GM10847 (cell line): Measurements from ENCODE around the gene CRY1.

Experiments
- POLR2A ChIP-seq: IDR thresholded peaks from 2 replicates; pipeline ENCODE4 v1.6.1; 2011; ENCODE audit not compliant: insufficient read length; ENCODE audit errors: extremely low read depth

The CRY1 gene

DNA sequence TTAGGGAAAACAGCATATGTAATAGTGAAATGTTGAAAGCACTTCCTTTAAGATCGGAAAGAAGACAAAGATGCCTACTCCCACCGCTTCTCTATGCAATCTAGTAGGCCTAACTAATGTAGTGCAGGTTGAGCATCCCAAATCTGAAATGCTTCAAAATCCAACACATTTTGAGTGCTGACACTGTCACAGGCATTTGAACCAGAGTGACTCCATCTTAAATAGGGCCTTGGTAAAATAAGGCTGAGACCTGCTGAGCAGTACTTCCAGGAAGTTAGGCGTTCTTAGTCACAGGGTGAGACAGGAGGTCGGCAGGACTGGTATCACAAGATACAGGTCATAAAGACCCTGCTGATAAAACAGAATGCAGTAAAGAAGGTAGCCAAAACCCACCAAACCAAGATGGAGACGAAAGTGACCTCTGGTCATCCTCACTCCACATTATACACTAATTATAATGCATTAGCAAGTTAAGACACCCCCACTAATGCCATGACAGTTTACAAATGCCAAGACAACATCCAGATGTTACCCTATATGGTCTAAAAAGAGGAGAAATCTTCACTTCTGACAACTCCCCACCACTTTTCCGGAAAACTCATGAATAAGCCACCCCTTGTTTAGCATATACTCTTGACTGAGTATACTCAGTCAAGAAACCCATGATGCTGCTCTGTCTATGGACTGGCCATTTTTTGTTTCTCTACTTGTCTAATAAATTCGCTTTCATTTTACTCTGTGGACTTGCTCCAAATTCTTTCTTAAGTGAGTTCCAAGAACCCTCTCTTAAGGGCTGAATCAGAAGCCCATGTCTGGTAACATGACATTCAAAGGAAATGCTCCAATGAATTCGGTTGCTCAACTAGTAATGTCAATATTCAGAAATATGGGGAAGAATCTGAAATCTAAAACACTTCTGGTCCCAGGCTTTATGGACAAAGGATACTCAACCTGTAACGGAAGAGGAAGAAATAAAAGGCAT lies 59.3 kb downstream of the CRY1 start:
- no peak for TF ChIP-seq POLR2A

- TF ChIP-seq POLR2A = no peak
Measured at GRCh38 chr12:107032266-107032665, 61.1 kb downstream of the CRY1 start.

- no peak for TF ChIP-seq POLR2A
Measured at GRCh38 chr12:107031061-107031460, 62.3 kb downstream of the CRY1 start.

GRCh38 chr12:107029081-107029480 lies 64.3 kb downstream of the CRY1 start:
- no peak for TF ChIP-seq POLR2A

DNA sequence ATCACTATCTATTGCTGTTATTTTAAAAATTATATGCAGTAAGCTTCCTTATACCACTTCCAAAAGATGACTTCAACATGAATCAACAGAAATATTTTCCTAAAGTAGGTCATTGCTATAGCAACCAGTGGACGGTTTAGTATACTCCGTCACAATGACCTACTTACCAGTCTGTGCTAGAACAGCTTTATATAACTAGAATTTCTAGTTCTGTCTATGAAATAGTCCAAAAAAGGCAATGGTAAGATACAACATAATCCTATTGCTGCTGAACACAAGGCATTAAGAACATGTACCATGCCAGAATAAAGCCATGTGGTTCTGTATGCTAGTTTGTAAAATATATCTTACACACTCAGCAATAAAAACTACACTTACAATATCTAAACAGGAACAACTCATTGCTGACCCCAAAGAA lies 65.7 kb downstream of the CRY1 start:
- TF ChIP-seq POLR2A = no peak

GRCh38 chr12:107026806-107027635 lies 66.3 kb downstream of the CRY1 start:
- no peak for TF ChIP-seq POLR2A

DNA sequence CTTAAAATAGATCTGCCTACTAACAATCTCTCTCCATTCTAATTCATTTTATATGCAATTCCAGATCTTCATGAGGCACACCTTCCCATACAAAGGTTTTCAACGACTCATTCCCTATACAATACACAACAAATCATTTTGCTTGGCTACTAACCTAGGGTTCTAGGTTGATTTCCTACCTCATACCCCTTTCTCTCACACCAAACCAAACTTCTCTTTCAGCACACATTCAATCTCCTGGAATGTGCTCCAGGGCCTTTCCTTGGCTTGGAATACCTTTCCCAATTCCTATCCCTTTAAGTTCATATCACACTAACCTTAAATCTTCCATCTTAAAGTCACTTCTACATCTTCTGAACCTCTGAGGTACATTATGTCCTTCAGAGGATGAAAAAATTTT lies 67.7 kb downstream of the CRY1 start:
- TF ChIP-seq POLR2A = no peak

GRCh38 chr12:107019546-107019945 lies 73.8 kb downstream of the CRY1 start:
- TF ChIP-seq POLR2A = no peak

GRCh38 chr12:107017042-107017441 lies 76.3 kb downstream of the CRY1 start:
- no peak for TF ChIP-seq POLR2A

DNA sequence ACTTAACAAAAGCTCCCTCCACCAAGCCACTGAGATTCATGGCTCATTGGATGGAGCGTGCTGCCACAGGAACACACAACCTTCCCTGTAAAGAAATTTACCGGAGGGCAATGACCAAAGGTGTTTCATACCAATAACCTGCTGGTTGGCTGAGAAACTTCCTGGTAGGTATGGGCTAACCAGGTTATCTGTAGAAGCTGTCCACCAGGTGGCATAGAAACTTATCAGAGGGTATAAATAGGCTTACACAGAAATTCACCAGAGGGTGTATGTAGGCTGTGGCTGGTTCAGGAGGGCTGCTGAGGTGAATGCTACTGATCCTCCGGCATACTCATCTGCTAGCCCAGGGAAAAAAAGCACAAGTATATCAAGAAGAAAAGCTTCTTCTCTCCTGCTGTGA lies 79.3 kb downstream of the CRY1 start:
- no peak for TF ChIP-seq POLR2A

DNA sequence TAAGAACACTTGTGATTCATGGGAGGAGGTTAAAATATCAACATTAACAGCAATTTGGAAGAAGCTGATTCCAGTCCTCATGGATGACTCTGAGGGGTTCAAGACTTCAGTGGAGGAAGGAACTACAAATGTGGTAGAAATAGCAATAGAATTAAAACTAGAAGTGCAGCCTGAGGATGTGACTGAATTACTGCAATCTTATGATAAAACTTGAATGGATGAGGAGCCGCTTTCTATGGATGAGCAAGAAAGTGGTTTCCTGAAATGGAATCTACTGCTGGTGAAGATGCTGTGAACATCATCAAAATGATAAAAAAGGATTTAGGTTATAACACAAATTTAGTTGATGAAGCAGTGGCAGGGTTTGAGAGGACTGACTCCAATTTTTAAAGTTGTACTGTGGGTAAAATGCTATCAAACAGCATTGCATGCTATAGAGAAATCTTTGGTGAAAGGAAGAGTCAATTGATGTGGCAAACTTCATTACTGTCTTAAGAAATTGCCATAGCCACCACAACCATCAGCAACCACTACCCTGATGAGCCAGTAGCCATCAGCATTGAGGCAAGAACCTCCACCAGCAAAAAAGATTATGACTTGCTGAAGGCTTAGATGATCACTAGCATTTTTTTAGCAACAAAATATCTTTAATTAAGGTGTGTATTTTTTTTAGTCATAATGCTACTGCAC lies 80.5 kb downstream of the CRY1 start:
- TF ChIP-seq POLR2A = no peak

DNA sequence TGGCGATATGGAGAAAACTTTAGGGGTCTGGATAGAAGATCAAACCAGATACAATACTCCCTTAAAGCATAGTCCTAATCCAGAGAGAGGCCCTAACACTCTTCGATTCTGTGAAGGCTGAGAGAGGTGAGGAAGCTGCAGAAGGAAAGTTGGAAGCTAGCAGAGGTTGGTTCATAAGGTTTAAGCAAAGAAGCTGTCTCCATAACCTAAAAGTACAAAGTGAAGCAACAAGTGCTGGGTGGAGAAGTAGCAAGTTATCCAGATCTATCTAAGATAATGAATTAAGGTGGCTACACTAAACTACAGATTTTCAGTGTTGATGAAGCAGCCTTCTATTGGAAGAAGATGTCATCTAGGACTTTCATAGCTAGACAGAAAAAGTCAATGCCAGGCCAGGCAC lies 81.8 kb downstream of the CRY1 start:
- no peak for TF ChIP-seq POLR2A

- no peak for TF ChIP-seq POLR2A
Measured at GRCh38 chr12:107007411-107007810, 85.9 kb downstream of the CRY1 start.

- TF ChIP-seq POLR2A = no peak
Measured at GRCh38 chr12:106999446-106999845, 93.9 kb downstream of the CRY1 start.

DNA sequence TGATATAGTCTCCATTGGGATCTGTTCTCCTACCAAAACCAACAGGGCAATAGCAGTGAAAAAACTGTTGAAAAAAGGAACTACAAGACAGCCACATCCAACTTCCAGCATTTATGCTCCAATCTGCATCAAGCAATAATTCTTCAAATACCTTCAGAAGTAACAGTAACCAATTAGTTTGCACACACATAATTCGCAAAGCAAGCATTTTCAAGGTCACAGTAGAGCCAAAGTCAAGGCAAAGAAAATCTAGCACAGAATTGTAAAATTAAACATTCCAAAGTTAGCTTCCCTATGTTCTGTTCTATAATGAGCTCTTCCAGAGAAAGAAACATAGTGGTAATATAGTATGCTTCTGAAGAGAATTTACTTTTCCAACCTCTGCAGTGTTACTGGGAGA lies 95.4 kb downstream of the CRY1 start:
- no peak for TF ChIP-seq POLR2A
